Neural cell (in vitro differentiated cells): ENCODE results near the gene PRRT1. TPM values are rescaled to one million over a fixed set of nuclear protein-coding genes. Genes with fewer than 3 reads are reported as not detected.

ENCODE experiments used
- H2AFZ ChIP-seq: fragments of 200-600, 300-800 bp; sonication (generic), shearing (Covaris generic); 2 replicates; pipeline ENCODE4 v1.6.0; 2014; ENCODE audit warnings: low read depth, mild to moderate bottlenecking, antibody characterized with exemption, low read length, moderate library complexity
- H3F3A ChIP-seq: fragments of 200-600 bp; shearing (Covaris generic); 2 replicates; pipeline ENCODE4 v1.6.1; 2016; ENCODE audit warnings: mild to moderate bottlenecking, moderate library complexity, mixed read lengths, antibody characterized with exemption, low read length; ENCODE audit not compliant: insufficient read depth, poor library complexity, severe bottlenecking
- H3K27ac ChIP-seq: fragments of 200-600, 300-800 bp; sonication (generic), shearing (Covaris generic); 2 replicates; pipeline ENCODE4 v1.5.1; 2014; ENCODE audit warnings: mild to moderate bottlenecking, low read length, moderate library complexity
- H3K27me3 ChIP-seq: fragments of 300-800, 200-600 bp; sonication (generic), shearing (Covaris generic); 2 replicates; pipeline ENCODE4 v1.6.0; 2014; ENCODE audit warnings: mild to moderate bottlenecking, low read depth, low read length, moderate library complexity; ENCODE audit not compliant: insufficient read depth
- H3K36me3 ChIP-seq: fragments of 300-800, 200-600 bp; sonication (generic), shearing (Covaris generic); 2 replicates; pipeline ENCODE4 v1.5.1; 2014; ENCODE audit warnings: mild to moderate bottlenecking, antibody characterized with exemption, low read length, moderate library complexity; ENCODE audit not compliant: insufficient read depth
- H3K4me2 ChIP-seq: fragments of 300-800, 200-600 bp; sonication (generic), shearing (Covaris generic); 2 replicates; pipeline ENCODE4 v1.6.0; 2014; ENCODE audit warnings: mild to moderate bottlenecking, low read length
- H3K4me3 ChIP-seq: fragments of 300-800, 200-600 bp; sonication (generic), shearing (Covaris generic); 2 replicates; pipeline ENCODE4 v1.5.1; 2014; ENCODE audit warnings: mild to moderate bottlenecking, low read length, moderate library complexity
- H3K79me2 ChIP-seq: fragments of 200-600 bp; shearing (Covaris generic); replicated peaks from 2 replicates; pipeline ENCODE4 v1.6.0; 2014; ENCODE audit warnings: mild to moderate bottlenecking, low read length, moderate library complexity; ENCODE audit not compliant: insufficient read depth
- H3K9ac ChIP-seq: fragments of 300-800, 200-600 bp; sonication (generic), shearing (Covaris generic); 2 replicates; pipeline ENCODE4 v1.6.1; 2016; ENCODE audit warnings: mild to moderate bottlenecking, low read length, mixed read lengths
- H3K9me2 ChIP-seq: fragments of 200-600 bp; shearing (Covaris generic); 2 replicates; pipeline ENCODE4 v1.6.1; 2016; ENCODE audit warnings: mild to moderate bottlenecking, low read length, mixed read lengths; ENCODE audit not compliant: insufficient read depth
- H3K9me3 ChIP-seq: fragments of 200-600, 300-800 bp; sonication (generic), shearing (Covaris generic); 2 replicates; pipeline ENCODE4 v1.6.1; 2016; ENCODE audit warnings: mild to moderate bottlenecking, mixed run types, low read length, moderate library complexity, mixed read lengths
- H4K20me1 ChIP-seq: fragments of 200-600 bp; shearing (Covaris generic); 2 replicates; pipeline ENCODE4 v1.6.1; 2016; ENCODE audit warnings: mild to moderate bottlenecking, mixed run types; ENCODE audit not compliant: insufficient read depth
- EP300 ChIP-seq: fragments of 450-650 bp; conservative IDR thresholded peaks from 2 replicates; pipeline ENCODE4 v1.6.1; 2014; ENCODE audit warnings: antibody characterized with exemption, mild to moderate bottlenecking, moderate library complexity; ENCODE audit not compliant: poor library complexity, severe bottlenecking
- EZH2 ChIP-seq: fragments of 200-600, 300-800 bp; shearing (Covaris generic), sonication (generic); IDR thresholded peaks from 2 replicates; pipeline ENCODE4 v1.6.1; 2014; ENCODE audit warnings: antibody characterized with exemption, low read length, borderline replicate concordance, mild to moderate bottlenecking; ENCODE audit not compliant: insufficient read depth, poor library complexity, severe bottlenecking
- MXI1 ChIP-seq: fragments of 450-650 bp; conservative IDR thresholded peaks from 2 replicates; pipeline ENCODE4 v1.6.1; 2014; ENCODE audit warnings: antibody characterized with exemption, mild to moderate bottlenecking; ENCODE audit not compliant: poor library complexity, severe bottlenecking
- POLR2AphosphoS5 ChIP-seq: IDR thresholded peaks from 2 replicates; pipeline ENCODE4 v1.6.1; 2012
- RAD21 ChIP-seq: fragments of 450-650 bp; conservative IDR thresholded peaks from 2 replicates; pipeline ENCODE4 v1.6.1; 2014; ENCODE audit warnings: antibody characterized with exemption, mild to moderate bottlenecking, moderate library complexity
- SMC3 ChIP-seq: fragments of 450-650 bp; conservative IDR thresholded peaks from 2 replicates; pipeline ENCODE4 v1.6.1; 2014; ENCODE audit warnings: antibody characterized with exemption, mild to moderate bottlenecking, moderate library complexity; ENCODE audit not compliant: poor library complexity
- TAF1 ChIP-seq: IDR thresholded peaks from 2 replicates; pipeline ENCODE4 v1.6.1; 2012; ENCODE audit warnings: low read depth
- polyA plus RNA-seq: library from polyadenylated mRNA; depleted of rRNA; stranded (reverse); fragments of >200 nt; gene quantifications from 2 replicates; pipeline ENCODE4 v1.2.3, GENCODE V29; 2014
- TF ChIP-seq, protein P1 (sequence below): IDR thresholded peaks from 2 replicates; pipeline ENCODE4 v1.6.1; 2012; ENCODE audit warnings: borderline replicate concordance
- TF ChIP-seq, protein P2 (sequence below): fragments of 450-650 bp; IDR thresholded peaks from 2 replicates; pipeline ENCODE4 v1.5.1; 2014; ENCODE audit warnings: antibody characterized with exemption, mild to moderate bottlenecking, moderate library complexity; ENCODE audit not compliant: poor library complexity, severe bottlenecking

PRRT1 gene
- polyA plus RNA-seq, 1 donor from 2014 or later = 0.22 TPM

DNA sequence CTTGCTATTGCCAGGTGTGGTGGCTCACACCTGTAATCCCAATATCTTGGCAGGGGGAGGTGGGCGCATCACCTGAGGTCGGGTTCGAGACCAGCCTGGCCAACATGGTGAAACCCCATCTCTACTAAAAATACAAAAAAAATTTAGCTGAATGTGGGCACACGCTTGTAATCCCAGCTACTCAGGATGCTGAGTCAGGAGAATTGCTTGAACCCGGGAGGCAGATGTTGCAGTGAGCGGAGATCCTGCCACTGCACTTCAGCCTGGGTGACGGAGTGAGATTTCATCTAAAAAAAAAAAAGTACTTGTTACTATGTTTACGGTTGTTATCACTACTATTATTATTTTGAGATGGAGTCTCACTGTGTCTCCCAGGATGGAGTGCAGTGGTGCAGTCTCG is 5.2 kb upstream of the PRRT1 start:
- no peaks in the 10 kb centered on the region for H3F3A ChIP-seq
- no peaks in the 10 kb centered on the region for H4K20me1 ChIP-seq
- no peak for TF ChIP-seq EZH2
- no peak for TF ChIP-seq EP300
- no peak for TF ChIP-seq POLR2AphosphoS5
- TF ChIP-seq, protein P1, sequence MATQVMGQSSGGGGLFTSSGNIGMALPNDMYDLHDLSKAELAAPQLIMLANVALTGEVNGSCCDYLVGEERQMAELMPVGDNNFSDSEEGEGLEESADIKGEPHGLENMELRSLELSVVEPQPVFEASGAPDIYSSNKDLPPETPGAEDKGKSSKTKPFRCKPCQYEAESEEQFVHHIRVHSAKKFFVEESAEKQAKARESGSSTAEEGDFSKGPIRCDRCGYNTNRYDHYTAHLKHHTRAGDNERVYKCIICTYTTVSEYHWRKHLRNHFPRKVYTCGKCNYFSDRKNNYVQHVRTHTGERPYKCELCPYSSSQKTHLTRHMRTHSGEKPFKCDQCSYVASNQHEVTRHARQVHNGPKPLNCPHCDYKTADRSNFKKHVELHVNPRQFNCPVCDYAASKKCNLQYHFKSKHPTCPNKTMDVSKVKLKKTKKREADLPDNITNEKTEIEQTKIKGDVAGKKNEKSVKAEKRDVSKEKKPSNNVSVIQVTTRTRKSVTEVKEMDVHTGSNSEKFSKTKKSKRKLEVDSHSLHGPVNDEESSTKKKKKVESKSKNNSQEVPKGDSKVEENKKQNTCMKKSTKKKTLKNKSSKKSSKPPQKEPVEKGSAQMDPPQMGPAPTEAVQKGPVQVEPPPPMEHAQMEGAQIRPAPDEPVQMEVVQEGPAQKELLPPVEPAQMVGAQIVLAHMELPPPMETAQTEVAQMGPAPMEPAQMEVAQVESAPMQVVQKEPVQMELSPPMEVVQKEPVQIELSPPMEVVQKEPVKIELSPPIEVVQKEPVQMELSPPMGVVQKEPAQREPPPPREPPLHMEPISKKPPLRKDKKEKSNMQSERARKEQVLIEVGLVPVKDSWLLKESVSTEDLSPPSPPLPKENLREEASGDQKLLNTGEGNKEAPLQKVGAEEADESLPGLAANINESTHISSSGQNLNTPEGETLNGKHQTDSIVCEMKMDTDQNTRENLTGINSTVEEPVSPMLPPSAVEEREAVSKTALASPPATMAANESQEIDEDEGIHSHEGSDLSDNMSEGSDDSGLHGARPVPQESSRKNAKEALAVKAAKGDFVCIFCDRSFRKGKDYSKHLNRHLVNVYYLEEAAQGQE = no peak
- TF ChIP-seq, protein P2, sequence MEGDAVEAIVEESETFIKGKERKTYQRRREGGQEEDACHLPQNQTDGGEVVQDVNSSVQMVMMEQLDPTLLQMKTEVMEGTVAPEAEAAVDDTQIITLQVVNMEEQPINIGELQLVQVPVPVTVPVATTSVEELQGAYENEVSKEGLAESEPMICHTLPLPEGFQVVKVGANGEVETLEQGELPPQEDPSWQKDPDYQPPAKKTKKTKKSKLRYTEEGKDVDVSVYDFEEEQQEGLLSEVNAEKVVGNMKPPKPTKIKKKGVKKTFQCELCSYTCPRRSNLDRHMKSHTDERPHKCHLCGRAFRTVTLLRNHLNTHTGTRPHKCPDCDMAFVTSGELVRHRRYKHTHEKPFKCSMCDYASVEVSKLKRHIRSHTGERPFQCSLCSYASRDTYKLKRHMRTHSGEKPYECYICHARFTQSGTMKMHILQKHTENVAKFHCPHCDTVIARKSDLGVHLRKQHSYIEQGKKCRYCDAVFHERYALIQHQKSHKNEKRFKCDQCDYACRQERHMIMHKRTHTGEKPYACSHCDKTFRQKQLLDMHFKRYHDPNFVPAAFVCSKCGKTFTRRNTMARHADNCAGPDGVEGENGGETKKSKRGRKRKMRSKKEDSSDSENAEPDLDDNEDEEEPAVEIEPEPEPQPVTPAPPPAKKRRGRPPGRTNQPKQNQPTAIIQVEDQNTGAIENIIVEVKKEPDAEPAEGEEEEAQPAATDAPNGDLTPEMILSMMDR = no peak
- TF ChIP-seq TAF1 = no peak
- no peak for TF ChIP-seq MXI1
- TF ChIP-seq SMC3 = no peak
- TF ChIP-seq RAD21 = no peak

DNA sequence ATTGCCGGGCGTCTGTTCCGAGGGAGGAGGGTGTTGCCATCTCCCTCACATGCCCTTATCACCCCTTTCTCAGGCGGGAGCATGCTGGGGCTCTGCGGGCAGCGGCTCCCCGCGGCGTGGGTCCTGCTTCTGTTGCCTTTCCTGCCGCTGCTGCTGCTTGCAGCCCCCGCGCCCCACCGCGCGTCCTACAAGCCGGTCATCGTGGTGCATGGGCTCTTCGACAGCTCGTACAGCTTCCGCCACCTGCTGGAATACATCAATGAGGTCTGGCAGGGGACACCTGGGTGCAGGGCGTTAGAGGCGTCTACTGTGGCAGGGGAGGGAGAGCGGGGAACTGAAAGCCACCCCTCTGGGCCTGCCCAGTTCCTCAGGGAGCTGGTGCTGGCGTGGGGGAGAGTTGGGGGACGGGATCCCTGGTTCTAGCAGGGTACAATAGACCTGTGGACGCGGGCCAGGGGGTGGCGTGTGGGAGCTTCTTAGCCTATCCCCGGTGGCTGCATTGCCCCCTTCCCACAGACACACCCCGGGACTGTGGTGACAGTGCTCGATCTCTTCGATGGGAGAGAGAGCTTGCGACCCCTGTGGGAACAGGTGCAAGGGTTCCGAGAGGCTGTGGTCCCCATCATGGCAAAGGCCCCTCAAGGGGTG is 2.9 kb upstream of the PRRT1 start:
- H3K4me3 ChIP-seq = peak overlapping the region; percentile 79
- peak overlapping the region; percentile 93 for H3K27ac ChIP-seq
- H3K9ac ChIP-seq = peak overlapping the region; percentile 86
- H3K36me3 ChIP-seq = no peaks in the 10 kb centered on the region
- TF ChIP-seq SMC3 (peak; percentile 85), TAF1 (no peak), RAD21 (peak; percentile 75), POLR2AphosphoS5 (no peak), EP300 (no peak), MXI1 (peak; percentile 61), EZH2 (no peak)
- TF ChIP-seq, protein P1 = no peak
- TF ChIP-seq, protein P2 = peak; percentile 79
- H3F3A ChIP-seq = no peaks in the 10 kb centered on the region
- peak overlapping the region; percentile 82 for H3K4me2 ChIP-seq
- no peaks in the 10 kb centered on the region for H4K20me1 ChIP-seq
- no peaks in the 10 kb centered on the region for H3K9me2 ChIP-seq
- peaks cover 28% of the 10 kb centered on the region for H3K27me3 ChIP-seq
- H2AFZ ChIP-seq = peak overlapping the region; percentile 75
- no peaks in the 10 kb centered on the region for H3K9me3 ChIP-seq
- peaks cover 9% of the 10 kb centered on the region for H3K79me2 ChIP-seq

More for the DNA sequence above, 5.2 kb upstream of the PRRT1 start:
- Histone ChIP-seq H3K9me3 (no peaks in the 10 kb centered on the region), H3K79me2 (peaks cover 9% of the 10 kb centered on the region), H3K9ac (no peak overlapping the region), H3K9me2 (no peaks in the 10 kb centered on the region), H3K4me3 (no peak overlapping the region), H3K27ac (no peak overlapping the region), H2AFZ (no peak overlapping the region), H3K27me3 (peaks cover 7% of the 10 kb centered on the region), H3K36me3 (no peaks in the 10 kb centered on the region), H3K4me2 (no peak overlapping the region)
